Measurements from ENCODE around the gene NONO.
"Not testable (repeated sequence)": the region's sequence is repeated elsewhere in the genome, so short reads cannot be mapped to it uniquely, and the experiment has no call there.

- not testable (repeated sequence) for TF ChIP-seq CTCF (optimal IDR thresholded peaks at IDR 0.05 in 1 of 3, IDR thresholded peaks at IDR 0.05 in 1 of 3, conservative IDR thresholded peaks at IDR 0.05 in 1 of 3; ENCODE audit: extremely low read depth in 1 of 3, insufficient read depth in 2 of 3, low read length in 3 of 3); EZH2 (IDR thresholded peaks at IDR 0.05; ENCODE audit: low read length)
Measured at GRCh38 chrX:71349867-71350266, 66.4 kb downstream of the NONO start.

All from keratinocyte (primary cell).